Stimulated activated CD8-positive, alpha-beta memory T cell treated with anti-CD3 and anti-CD28 coated beads, Interleukin-12 subunit alpha, Interleukin-12 subunit beta, amount 100 ng/mL, for 24 hours (primary cell): Measurements from ENCODE around the gene TMEM209.
"Not testable (repeated sequence)": the region's sequence is repeated elsewhere in the genome, so short reads cannot be mapped to it uniquely, and the experiment has no call there.

ENCODE experiments used
- DNase-seq: peaks from one replicate; pipeline ENCODE4 v3.0.0-alpha.2; 2020; ENCODE audit errors: extremely low read depth

The TMEM209 gene

GRCh38 chr7:130162196-130162595 lies 43.0 kb downstream of the TMEM209 start:
- DNase-seq = no peak

DNA sequence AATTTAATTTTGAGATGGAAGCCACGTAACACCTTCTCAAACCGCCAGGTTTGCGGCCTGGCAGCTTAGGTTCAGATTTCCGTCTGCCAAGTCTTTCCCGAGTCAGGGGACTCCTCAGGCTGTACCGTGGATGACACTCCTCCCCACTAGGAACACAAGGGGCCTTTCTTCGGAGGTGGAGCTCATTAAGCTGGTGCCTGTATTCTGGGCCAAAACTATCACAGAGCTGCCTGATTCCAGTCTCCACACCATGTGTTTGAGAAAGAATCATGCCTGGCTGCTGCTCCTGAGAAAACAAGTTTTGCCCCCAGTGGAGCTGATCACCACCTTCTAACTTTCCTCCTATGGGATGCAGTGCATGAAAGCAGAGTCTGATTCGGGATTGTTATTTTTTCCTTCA lies 44.8 kb downstream of the TMEM209 start:
- no peak for DNase-seq

DNA sequence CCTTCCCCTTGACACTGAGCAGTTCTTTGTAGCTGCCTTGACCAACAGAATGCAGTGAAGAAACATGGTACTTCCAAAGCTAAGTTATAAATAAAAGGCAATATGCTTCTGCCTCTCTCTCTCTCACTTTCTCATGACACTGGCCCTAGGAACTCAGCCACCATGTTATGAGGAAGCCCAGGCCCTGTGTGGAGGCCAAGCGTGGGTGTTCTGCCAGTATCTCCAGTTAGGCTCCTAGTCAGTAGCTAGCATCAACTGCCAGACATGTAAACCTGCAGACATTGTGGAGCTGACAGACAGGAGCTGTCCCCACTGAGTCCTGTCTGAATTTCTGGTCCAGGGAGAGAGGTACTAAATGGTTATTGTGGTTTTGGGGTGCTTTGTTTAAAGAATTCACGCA lies 45.2 kb downstream of the TMEM209 start:
- no peak for DNase-seq

GRCh38 chr7:130157700-130158099 lies 47.5 kb downstream of the TMEM209 start:
- no peak for DNase-seq

DNA sequence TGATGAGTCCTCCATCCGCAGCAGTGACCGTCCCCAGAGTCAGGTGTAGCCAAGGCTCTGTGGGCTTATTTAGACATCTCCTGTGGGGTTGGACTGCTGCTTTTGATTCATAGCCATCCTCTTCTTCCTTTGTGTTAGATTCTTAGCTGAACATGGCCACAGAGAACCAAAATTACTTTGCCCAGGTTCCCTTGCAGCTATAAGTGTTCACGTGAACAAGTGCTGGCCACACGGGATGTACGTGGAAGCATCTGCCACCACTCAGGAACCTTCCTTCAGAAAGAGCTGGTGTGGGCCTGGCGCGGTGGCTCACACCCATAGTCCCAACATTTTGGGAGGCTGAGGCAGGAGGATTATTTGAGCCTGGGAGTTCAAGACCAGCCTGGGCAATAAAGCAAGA lies 49.1 kb downstream of the TMEM209 start:
- DNase-seq = no peak

GRCh38 chr7:130154501-130155317 lies 50.5 kb downstream of the TMEM209 start:
- no peak for DNase-seq

GRCh38 chr7:130154131-130154500 lies 51.1 kb downstream of the TMEM209 start:
- no peak for DNase-seq

DNA sequence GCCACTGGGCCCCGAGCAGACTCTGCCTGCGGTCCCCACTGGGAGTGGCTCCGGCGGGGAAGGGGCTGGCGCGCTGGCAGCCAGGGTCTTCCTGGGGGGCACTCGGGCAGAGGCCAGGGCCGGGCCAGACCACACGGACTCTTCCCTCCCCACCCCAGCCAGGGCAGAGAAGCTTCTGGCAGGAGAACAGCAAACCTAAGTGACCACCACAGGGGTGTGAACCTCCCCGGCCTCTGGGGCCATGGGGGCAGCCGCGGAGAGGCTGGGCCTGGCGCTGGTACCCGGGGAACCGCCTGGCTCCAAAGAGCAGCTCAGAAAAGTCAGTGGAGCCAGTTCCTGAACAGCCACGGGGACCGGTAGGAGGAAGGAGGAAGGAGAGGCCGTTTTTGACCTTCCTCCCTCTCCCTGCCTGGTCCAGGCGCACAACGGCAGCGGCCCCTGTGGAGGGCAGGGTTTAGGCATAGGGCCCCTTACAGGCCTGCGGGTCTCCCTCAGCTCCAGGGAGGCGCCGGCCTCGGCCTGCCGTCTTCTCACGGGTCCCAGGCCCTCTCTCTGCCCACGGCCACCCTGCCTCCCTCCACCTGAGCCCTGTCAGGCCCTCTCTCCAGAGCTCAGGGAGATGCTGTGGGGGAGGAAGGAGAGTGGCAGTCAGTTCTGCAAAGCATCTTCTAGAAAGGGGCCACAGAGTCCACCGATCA lies 51.8 kb downstream of the TMEM209 start:
- DNase-seq = no peak

DNA sequence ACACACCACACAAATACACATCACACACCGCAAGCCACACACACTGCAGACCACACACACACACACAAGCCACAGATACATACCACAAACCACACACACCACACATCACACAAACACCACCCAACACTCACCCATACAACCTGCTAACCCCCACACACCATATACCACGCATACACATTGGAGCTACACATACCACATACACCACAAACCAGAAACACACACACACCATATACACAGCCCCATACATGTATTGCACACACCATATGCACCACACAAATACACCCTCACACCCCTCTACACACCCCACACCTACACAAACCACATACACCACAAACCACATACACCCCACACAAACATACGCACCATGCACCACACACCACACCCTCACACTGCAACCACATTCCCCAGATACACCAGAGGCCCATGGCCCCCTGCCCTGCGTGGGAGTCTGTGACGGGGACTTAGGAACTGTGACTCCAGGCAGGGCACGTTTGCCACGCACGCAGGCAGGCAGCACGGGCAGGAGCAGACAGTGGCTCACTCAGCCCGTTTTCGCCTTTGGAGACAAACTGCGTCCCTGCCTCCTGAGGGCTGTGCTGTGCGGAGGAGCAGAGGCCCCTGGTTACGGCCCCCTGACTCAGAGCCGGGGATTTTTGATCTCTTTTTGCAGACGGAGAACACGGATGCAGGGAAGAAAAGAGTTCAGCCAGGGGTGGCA lies 52.6 kb downstream of the TMEM209 start:
- no peak for DNase-seq

GRCh38 chr7:130151591-130152492 lies 53.4 kb downstream of the TMEM209 start:
- DNase-seq = no peak

DNA sequence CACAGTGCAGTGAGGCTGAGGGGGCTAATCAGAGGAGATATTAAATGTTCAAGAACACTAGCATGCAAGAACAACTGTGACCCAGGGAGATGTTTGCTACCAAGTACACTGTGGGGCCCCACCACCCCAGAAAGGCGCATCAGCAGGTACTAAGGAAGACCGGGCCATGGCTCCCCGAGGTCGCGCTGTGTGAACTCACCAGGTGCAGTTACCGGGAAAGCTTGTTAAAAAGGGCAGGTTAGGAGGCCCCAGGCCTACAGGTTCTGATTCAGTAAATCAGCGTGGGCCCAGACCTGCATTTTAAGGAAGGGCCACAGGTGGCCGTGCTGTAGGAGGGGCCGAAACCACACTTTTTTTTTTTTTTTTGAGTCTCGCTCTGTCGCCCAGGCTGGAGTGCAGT lies 54.6 kb downstream of the TMEM209 start:
- no peak for DNase-seq

GRCh38 chr7:130149281-130150139 lies 55.7 kb downstream of the TMEM209 start:
- DNase-seq = no peak

GRCh38 chr7:130148561-130148960 lies 56.6 kb downstream of the TMEM209 start:
- no peak for DNase-seq

- no peak for DNase-seq
These were observed 57.4 kb downstream of the TMEM209 start for GRCh38 chr7:130147710-130148325.

DNA sequence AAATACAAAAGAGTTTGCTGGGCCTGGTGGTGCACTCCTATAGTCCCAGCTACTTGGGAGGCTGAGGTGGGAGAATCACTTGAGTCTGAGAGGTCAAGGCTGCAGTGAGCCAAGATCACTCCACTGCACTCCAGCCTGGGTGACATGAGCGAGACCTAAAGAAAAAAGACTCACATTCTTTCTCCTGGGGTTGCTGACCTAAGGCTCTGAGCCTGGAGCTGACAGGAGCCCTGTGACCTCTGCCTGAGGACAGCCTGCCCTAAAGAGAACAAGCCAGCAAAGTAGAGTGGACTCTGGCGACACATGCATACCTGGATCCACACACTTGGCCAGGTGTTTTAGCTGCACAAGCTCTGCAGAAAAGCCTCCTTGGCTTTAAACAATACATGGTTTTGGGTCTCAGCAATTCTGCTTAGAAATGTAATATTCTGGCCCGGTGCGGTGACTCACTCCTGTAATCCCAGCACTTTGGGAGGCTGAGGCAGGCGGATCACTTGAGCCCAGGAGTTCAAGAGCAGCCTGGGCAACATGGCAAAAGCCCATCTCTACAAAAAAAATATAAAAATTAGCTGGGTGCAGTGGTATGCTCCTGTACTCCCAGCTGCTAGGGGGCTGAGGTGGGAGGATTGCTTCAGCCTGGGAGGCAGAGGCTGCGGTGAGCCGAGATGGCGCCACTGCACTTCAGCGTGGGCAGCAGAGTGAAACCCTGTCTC lies 58.4 kb downstream of the TMEM209 start:
- no peak for DNase-seq

- DNase-seq = not testable (repeated sequence)
These were observed 59.1 kb downstream of the TMEM209 start for GRCh38 chr7:130146142-130146541.

- no peak for DNase-seq
These were observed 59.6 kb downstream of the TMEM209 start for GRCh38 chr7:130145424-130146100.

DNA sequence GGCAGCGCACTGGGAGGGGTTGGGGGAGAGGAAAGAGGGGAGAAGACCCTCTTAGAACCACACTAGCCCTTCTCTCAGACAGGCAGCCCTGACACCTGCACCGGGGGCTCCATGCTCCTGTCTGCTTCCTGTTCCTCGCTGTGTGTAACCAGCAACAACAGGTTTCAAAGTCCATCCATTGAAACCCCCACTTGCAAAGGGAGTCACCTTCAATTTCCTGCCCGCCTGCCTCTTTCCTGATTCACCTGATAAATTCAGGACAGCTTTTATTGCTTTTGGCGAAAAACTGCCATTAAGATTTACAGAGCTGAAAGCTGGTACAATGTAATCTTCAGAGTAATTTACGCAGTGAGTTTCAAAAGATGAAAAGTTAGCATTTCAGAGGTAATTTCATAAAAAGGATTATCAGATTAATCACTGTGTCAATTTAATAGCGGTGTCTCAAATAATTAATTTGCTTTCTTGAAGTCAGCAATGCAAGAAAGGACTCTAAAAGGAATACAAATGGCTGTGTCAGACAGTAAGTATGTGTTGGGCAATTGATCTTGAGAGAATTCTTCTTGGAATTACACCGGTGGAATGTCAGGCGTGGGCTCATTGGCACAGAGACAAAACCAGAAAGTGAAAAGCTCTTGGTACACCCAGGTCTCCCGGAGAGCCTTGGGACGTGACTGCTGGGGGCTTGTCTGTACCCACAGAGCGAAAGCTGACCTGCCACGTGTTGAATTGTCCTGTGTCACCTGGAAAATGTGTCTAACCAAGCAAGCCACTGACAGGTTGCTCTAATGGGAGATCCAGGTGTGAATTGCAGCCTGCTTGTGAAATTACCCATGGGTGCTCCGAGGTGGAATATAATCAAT lies 60.7 kb downstream of the TMEM209 start:
- no peak for DNase-seq
